Measurements from ENCODE around the gene EYS. TPM values are rescaled to one million over a fixed set of nuclear protein-coding genes. Genes with fewer than 3 reads are reported as not detected.

EYS gene
- polyA plus RNA-seq, 1 of the 3 experiments (the other 2 are of a cell fraction) = 0.05 TPM

DNA sequence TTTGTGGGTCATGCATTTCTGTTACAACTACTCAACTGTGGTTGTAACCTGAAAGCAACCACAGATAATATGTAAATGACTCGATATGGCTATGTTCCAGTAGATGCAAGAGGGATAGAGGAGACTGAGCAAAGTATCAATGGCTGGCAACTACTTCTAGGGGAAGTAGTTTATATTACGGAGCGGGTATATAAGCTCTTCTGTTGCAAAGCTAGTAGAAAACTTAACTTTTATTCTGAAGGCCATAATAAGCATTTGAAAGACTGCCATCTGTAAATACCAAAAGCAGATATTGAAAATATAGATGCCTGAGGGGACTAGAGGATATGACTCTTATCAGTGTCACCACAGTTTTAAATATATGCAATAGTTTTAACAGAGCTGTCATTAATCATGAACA lies 1416.2 kb downstream of the EYS start:
- H3F3A ChIP-seq (replicated peaks; ENCODE audit: insufficient read depth) = peaks cover 16% of the 10 kb centered on the region
- H3K4me2 ChIP-seq = no peak overlapping the region
- H3K27me3 ChIP-seq (ENCODE audit: insufficient read depth) = no peaks in the 10 kb centered on the region
- no peak for TF ChIP-seq EZH2phosphoT487 (IDR thresholded peaks at IDR 0.05; ENCODE audit: borderline replicate concordance, low read depth)
- TF ChIP-seq RXRA (IDR thresholded peaks at IDR 0.05; ENCODE audit: borderline replicate concordance, low read depth) = no peak
- no peak for TF ChIP-seq FOXJ3 (CRISPR knock-in tag; IDR thresholded peaks at IDR 0.05)
- TF ChIP-seq NFIC (IDR thresholded peaks at IDR 0.05; ENCODE audit: borderline replicate concordance) = no peak
- no peak for TF ChIP-seq FOXM1 (IDR thresholded peaks at IDR 0.05; ENCODE audit: low read depth)
- no peak for TF ChIP-seq TCF12 (IDR thresholded peaks at IDR 0.05)
- TF ChIP-seq RCOR1 (IDR thresholded peaks at IDR 0.05; ENCODE audit: low read length) = no peak
- no peak for TF ChIP-seq ELF1 (IDR thresholded peaks at IDR 0.05)
- TF ChIP-seq JUND (IDR thresholded peaks at IDR 0.05) = no peak
- TF ChIP-seq, protein P1, sequence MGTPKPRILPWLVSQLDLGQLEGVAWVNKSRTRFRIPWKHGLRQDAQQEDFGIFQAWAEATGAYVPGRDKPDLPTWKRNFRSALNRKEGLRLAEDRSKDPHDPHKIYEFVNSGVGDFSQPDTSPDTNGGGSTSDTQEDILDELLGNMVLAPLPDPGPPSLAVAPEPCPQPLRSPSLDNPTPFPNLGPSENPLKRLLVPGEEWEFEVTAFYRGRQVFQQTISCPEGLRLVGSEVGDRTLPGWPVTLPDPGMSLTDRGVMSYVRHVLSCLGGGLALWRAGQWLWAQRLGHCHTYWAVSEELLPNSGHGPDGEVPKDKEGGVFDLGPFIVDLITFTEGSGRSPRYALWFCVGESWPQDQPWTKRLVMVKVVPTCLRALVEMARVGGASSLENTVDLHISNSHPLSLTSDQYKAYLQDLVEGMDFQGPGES (IDR thresholded peaks at IDR 0.05; ENCODE audit: low read depth, low read length) = no peak
- TF ChIP-seq, protein P2, sequence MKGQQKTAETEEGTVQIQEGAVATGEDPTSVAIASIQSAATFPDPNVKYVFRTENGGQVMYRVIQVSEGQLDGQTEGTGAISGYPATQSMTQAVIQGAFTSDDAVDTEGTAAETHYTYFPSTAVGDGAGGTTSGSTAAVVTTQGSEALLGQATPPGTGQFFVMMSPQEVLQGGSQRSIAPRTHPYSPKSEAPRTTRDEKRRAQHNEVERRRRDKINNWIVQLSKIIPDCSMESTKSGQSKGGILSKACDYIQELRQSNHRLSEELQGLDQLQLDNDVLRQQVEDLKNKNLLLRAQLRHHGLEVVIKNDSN (IDR thresholded peaks at IDR 0.05; ENCODE audit: borderline replicate concordance, low read depth) = no peak
- TF ChIP-seq TEAD4 (IDR thresholded peaks at IDR 0.05; ENCODE audit: borderline replicate concordance, insufficient read depth) = no peak
- TF ChIP-seq GABPA (IDR thresholded peaks at IDR 0.05; ENCODE audit: low read depth) = no peak
- no peak for TF ChIP-seq RFX5 (IDR thresholded peaks at IDR 0.05; ENCODE audit: low read length)
- TF ChIP-seq SMC3 (IDR thresholded peaks at IDR 0.05; ENCODE audit: low read depth, low read length) = no peak
- TF ChIP-seq, protein P3, sequence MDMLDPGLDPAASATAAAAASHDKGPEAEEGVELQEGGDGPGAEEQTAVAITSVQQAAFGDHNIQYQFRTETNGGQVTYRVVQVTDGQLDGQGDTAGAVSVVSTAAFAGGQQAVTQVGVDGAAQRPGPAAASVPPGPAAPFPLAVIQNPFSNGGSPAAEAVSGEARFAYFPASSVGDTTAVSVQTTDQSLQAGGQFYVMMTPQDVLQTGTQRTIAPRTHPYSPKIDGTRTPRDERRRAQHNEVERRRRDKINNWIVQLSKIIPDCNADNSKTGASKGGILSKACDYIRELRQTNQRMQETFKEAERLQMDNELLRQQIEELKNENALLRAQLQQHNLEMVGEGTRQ (IDR thresholded peaks at IDR 0.05; ENCODE audit: borderline replicate concordance, low read depth, low read length) = no peak
- no peak for TF ChIP-seq TAF1 (IDR thresholded peaks at IDR 0.05; ENCODE audit: borderline replicate concordance, low read depth, low read length)
- no peak for TF ChIP-seq CHD2 (IDR thresholded peaks at IDR 0.05; ENCODE audit: low read length, partially characterized antibody)
- no peak for TF ChIP-seq EP300 (IDR thresholded peaks at IDR 0.05; ENCODE audit: borderline replicate concordance in 1 of 2, low read depth in 1 of 2, low read length in 1 of 2)
- TF ChIP-seq, protein P4, sequence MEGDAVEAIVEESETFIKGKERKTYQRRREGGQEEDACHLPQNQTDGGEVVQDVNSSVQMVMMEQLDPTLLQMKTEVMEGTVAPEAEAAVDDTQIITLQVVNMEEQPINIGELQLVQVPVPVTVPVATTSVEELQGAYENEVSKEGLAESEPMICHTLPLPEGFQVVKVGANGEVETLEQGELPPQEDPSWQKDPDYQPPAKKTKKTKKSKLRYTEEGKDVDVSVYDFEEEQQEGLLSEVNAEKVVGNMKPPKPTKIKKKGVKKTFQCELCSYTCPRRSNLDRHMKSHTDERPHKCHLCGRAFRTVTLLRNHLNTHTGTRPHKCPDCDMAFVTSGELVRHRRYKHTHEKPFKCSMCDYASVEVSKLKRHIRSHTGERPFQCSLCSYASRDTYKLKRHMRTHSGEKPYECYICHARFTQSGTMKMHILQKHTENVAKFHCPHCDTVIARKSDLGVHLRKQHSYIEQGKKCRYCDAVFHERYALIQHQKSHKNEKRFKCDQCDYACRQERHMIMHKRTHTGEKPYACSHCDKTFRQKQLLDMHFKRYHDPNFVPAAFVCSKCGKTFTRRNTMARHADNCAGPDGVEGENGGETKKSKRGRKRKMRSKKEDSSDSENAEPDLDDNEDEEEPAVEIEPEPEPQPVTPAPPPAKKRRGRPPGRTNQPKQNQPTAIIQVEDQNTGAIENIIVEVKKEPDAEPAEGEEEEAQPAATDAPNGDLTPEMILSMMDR (IDR thresholded peaks at IDR 0.05) = no peak
- H3K9me3 ChIP-seq = no peaks in the 10 kb centered on the region
- no peak overlapping the region for H3K4me3 ChIP-seq (ENCODE audit: low read depth in 2 of 2, low read length in 1 of 2)
- H4K20me1 ChIP-seq (ENCODE audit: insufficient read depth) = no peaks in the 10 kb centered on the region
- 48% methylated on average over 3 of the region's 3 CpGs for WGBS (ENCODE audit: low lambda C conversion rate)
- H2AFZ ChIP-seq (ENCODE audit: low read depth) = no peak overlapping the region
- H3K79me2 ChIP-seq (ENCODE audit: insufficient read depth) = no peaks in the 10 kb centered on the region
- no peaks in the 10 kb centered on the region for H3K36me3 ChIP-seq (replicated peaks in 1 of 2; ENCODE audit: control insufficient read depth in 1 of 2, insufficient read depth in 2 of 2, low read length in 1 of 2)
- H3K9ac ChIP-seq = no peak overlapping the region
- peaks cover 0 to 19% of the 10 kb centered on the region in 2 experiments; a peak in 1 of 4 replicates for H3K4me1 ChIP-seq (ENCODE audit: control insufficient read depth in 1 of 2, insufficient read depth in 2 of 2, low read depth in 1 of 2, low read length in 1 of 2)
- H3K9me2 ChIP-seq = no peaks in the 10 kb centered on the region
- POLR2A ChIA-PET = no interaction called here
- H3K27ac ChIP-seq (ENCODE audit: low read depth in 2 of 2, low read length in 1 of 2) = peak overlapping the region in 1 of 2 experiments; percentile 35; a peak in 1 of 4 replicates
- CTCF ChIA-PET = interaction anchor here (1.0 kb wide), 1 partner anchor 10 kb away, joined by 3 read pairs; no protein-coding TSS in a partner anchor
- no peak for DNase-seq

All from SK-N-SH (cell line).